ENCODE results near the gene NUP210.

DNA sequence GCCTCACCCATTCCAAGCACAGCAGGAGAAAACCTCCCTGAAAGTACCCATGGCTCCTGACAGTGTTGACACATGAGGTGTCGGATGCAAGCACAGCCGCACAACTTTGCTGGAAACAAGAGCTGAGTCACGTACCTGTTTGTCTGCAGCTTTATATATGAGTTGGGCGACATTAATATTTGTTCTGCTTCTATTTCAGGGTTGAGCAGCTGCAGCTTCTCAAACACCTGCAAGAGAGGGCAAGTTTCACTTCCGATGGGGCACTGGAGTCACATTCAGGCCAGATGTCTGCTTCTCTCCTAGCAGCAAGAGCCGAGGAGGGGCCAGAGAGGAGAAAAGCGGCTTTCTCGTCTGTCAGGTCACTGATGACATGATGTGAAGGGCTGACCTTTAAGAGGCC is 88.0 kb downstream of the NUP210 start:
- TF ChIP-seq POLR2AphosphoS5 (IDR thresholded peaks at IDR 0.05; ENCODE audit: low read depth, low read length), result no peak
- TF ChIP-seq, protein P1, sequence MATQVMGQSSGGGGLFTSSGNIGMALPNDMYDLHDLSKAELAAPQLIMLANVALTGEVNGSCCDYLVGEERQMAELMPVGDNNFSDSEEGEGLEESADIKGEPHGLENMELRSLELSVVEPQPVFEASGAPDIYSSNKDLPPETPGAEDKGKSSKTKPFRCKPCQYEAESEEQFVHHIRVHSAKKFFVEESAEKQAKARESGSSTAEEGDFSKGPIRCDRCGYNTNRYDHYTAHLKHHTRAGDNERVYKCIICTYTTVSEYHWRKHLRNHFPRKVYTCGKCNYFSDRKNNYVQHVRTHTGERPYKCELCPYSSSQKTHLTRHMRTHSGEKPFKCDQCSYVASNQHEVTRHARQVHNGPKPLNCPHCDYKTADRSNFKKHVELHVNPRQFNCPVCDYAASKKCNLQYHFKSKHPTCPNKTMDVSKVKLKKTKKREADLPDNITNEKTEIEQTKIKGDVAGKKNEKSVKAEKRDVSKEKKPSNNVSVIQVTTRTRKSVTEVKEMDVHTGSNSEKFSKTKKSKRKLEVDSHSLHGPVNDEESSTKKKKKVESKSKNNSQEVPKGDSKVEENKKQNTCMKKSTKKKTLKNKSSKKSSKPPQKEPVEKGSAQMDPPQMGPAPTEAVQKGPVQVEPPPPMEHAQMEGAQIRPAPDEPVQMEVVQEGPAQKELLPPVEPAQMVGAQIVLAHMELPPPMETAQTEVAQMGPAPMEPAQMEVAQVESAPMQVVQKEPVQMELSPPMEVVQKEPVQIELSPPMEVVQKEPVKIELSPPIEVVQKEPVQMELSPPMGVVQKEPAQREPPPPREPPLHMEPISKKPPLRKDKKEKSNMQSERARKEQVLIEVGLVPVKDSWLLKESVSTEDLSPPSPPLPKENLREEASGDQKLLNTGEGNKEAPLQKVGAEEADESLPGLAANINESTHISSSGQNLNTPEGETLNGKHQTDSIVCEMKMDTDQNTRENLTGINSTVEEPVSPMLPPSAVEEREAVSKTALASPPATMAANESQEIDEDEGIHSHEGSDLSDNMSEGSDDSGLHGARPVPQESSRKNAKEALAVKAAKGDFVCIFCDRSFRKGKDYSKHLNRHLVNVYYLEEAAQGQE (IDR thresholded peaks at IDR 0.05; ENCODE audit: insufficient read depth in 1 of 2, low read depth in 2 of 2, low read length in 2 of 2), result no peak

Data from PFSK-1 (cell line).